NCI-H748 (cell line): ENCODE measurements around the gene ZBTB21.
"Not testable (repeated sequence)": the region's sequence is repeated elsewhere in the genome, so short reads cannot be mapped to it uniquely, and the experiment has no call there.

ENCODE experiments used
- DNase-seq: peaks from one replicate; lab custom pipeline; 2025; ENCODE audit not compliant: unreplicated experiment; lab: John Stamatoyannopoulos, UW

The ZBTB21 gene

GRCh38 chr21:41954654-41955499, 55.3 kb downstream of the ZBTB21 start:
- DNase-seq: no peak

GRCh38 chr21:41953831-41954653, 56.1 kb downstream of the ZBTB21 start, which contains the start of gene C2CD2:
Gene C2CD2, minus strand, starts transcription at chr21:41954018. Its CDS starts 370 bp downstream, at chr21:41953648.
- peak; percentile 59 for DNase-seq

- peak; percentile 33 for DNase-seq
Observed at GRCh38 chr21:41953249-41953830, 56.8 kb downstream of the ZBTB21 start.

GRCh38 chr21:41952568-41953248, 57.5 kb downstream of the ZBTB21 start:
- DNase-seq: peak; percentile 22

GRCh38 chr21:41951876-41952567, 58.1 kb downstream of the ZBTB21 start:
- no peak for DNase-seq

- DNase-seq: no peak
Observed at GRCh38 chr21:41950941-41951351, 59.2 kb downstream of the ZBTB21 start.

- DNase-seq: not testable (repeated sequence)
Observed at GRCh38 chr21:41949631-41950030, 60.5 kb downstream of the ZBTB21 start.

GRCh38 chr21:41948901-41949300, 61.3 kb downstream of the ZBTB21 start:
- DNase-seq: no peak

GRCh38 chr21:41948078-41948895, 61.9 kb downstream of the ZBTB21 start:
- no peak for DNase-seq

GRCh38 chr21:41945982-41946381, 64.2 kb downstream of the ZBTB21 start:
- DNase-seq: no peak

- no peak for DNase-seq
Observed at GRCh38 chr21:41943851-41944250, 66.3 kb downstream of the ZBTB21 start.

- no peak for DNase-seq
Observed at GRCh38 chr21:41942457-41942856, 67.7 kb downstream of the ZBTB21 start.

GRCh38 chr21:41941941-41942340, 68.2 kb downstream of the ZBTB21 start:
- DNase-seq: no peak

- no peak for DNase-seq
Observed at GRCh38 chr21:41940431-41940830, 69.7 kb downstream of the ZBTB21 start.

- DNase-seq: no peak
Observed at GRCh38 chr21:41939391-41939790, 70.8 kb downstream of the ZBTB21 start.
